ENCODE measurements around the gene KCMF1. TPM values are rescaled to one million over a fixed set of nuclear protein-coding genes. Genes with fewer than 3 reads are reported as not detected.

KCMF1 gene
- total RNA-seq, 2 experiments from 2014 or later: 78.1 to 98.5 TPM

DNA sequence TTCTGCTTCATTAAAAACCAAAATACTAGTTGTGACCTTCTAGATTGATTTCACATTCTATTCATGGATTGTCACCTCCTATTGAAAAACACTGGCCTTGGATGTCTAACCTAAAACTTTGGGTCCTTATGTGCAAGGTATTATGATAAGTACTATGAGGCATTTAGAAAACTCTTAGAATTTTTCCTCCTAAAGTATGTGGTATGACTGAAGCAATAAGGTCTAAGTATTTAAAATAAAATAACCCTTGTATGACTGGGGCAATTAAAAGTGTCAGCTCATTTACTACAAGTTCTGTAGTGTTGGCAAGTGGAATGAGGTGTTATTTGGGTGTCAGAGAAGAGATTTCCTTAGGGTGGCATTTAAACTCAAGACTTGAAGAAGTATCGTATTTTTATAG lies 15.1 kb downstream of the KCMF1 start:
- CTCF ChIA-PET: interaction anchor here (0.6 to 1.6 kb wide), 2 partner anchors 27 to 60 kb away, joined by 3 to 5 read pairs; no protein-coding TSS in a partner anchor

DNA sequence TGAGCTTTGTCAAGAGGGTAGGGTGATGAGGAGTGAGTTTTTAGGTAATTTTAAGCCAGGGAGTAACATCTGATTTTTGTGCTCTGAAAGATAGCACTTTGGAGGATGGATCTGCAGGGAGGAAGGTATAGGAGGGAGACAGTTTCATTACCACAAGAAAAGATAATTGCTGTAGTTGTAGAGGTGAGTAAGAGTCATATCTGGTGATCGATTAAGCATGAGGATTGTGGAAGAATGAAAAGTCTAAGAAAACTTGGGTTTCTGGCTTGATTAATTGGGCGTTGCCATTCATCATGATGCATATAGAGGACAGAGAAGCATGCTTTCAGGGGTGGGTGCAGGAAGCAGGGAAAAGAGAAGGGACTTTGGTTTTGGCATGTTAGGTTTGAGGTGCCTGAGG lies 18.5 kb downstream of the KCMF1 start:
- H3K4me1 Mint-ChIP-seq: peaks cover 40% of the 10 kb centered on the region
- no peak overlapping the region for H3K4me3 Mint-ChIP-seq
- ChIA-PET POLR2A (no interaction called here), CTCF (interaction anchor here (0.6 to 1.6 kb wide), 3 partner anchors 9 to 63 kb away, joined by 3 to 5 read pairs (median 3); no protein-coding TSS in a partner anchor)
- H3K36me3 Mint-ChIP-seq (ENCODE audit: low read depth): peaks cover 24% of the 10 kb centered on the region
- H3K27me3 Mint-ChIP-seq: no peaks in the 10 kb centered on the region
- no peak overlapping the region for H3K27ac Mint-ChIP-seq
- DNase-seq: no peak
- H3K9me3 Mint-ChIP-seq (ENCODE audit: low read depth): no peaks in the 10 kb centered on the region
- peak; percentile 57 for ATAC-seq
- intact Hi-C loops (cut with DNase I, micrococcal nuclease): no loop called here

More for the DNA sequence above, 15.1 kb downstream of the KCMF1 start:
- H3K27me3 Mint-ChIP-seq: no peaks in the 10 kb centered on the region
- H3K27ac Mint-ChIP-seq: peak overlapping the region; percentile 28
- DNase-seq (no peak), ATAC-seq (peak; percentile 17)
- POLR2A ChIA-PET: interaction anchor here (0.6 kb wide), 1 partner anchor 13 kb away, joined by 3 read pairs; no protein-coding TSS in a partner anchor
- intact Hi-C loops (cut with DNase I, micrococcal nuclease): no loop called here
- peaks cover 17% of the 10 kb centered on the region for H3K36me3 Mint-ChIP-seq (ENCODE audit: low read depth)
- peaks cover 45% of the 10 kb centered on the region for H3K4me1 Mint-ChIP-seq
- no peaks in the 10 kb centered on the region for H3K9me3 Mint-ChIP-seq (ENCODE audit: low read depth)
- H3K4me3 Mint-ChIP-seq: no peak overlapping the region

DNA sequence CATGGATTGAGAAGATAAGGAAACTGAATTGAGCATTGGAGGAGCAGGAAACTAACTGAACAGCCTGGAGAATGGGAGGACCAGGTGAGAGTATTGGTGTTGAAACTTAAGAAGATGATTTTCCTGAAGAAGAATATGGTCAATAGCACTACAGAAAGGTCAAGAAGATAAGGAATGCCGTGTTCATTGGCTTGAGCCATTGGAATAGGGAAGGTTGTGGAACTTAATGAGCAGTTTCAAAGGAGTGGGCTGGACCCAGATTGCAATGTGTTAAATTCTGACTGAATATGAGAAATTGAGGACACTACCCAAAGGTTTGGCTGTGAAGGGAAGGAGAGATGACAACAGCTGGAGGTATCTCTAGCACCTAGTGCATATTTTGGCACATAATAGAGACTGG lies 19.0 kb downstream of the KCMF1 start:
- no peak for DNase-seq
- H3K27ac Mint-ChIP-seq: no peak overlapping the region
- ChIA-PET POLR2A (no interaction called here), CTCF (interaction anchor here (1.4 to 1.6 kb wide), 3 partner anchors 13 to 63 kb away, joined by 4 to 5 read pairs (median 4); no protein-coding TSS in a partner anchor)
- intact Hi-C loops (cut with DNase I, micrococcal nuclease): loop anchor here in 1 of 2 experiments (2.0 kb wide), 1 partner anchor 17 kb away; no protein-coding TSS in a partner anchor
- H3K4me1 Mint-ChIP-seq: peaks cover 38% of the 10 kb centered on the region
- ATAC-seq: no peak
- H3K9me3 Mint-ChIP-seq (ENCODE audit: low read depth): no peaks in the 10 kb centered on the region
- H3K27me3 Mint-ChIP-seq: no peaks in the 10 kb centered on the region
- H3K4me3 Mint-ChIP-seq: no peak overlapping the region
- H3K36me3 Mint-ChIP-seq (ENCODE audit: low read depth): peaks cover 23% of the 10 kb centered on the region

- H3K27me3 Mint-ChIP-seq: no peaks in the 10 kb centered on the region
- peaks cover 41% of the 10 kb centered on the region for H3K4me1 Mint-ChIP-seq
- intact Hi-C loops (cut with DNase I, micrococcal nuclease): loop anchor here in 1 of 2 experiments (2.0 kb wide), 1 partner anchor 19 kb away; no protein-coding TSS in a partner anchor
- H3K4me3 Mint-ChIP-seq: no peak overlapping the region
- ATAC-seq (peak; percentile 47), DNase-seq (no peak)
- peaks cover 24% of the 10 kb centered on the region for H3K36me3 Mint-ChIP-seq (ENCODE audit: low read depth)
- no peak overlapping the region for H3K27ac Mint-ChIP-seq
- ChIA-PET POLR2A (no interaction called here), CTCF (interaction anchor here (0.8 to 2.2 kb wide), 3 partner anchors 16 to 25 kb away, joined by 3 to 9 read pairs (median 4); no protein-coding TSS in a partner anchor)
- no peaks in the 10 kb centered on the region for H3K9me3 Mint-ChIP-seq (ENCODE audit: low read depth)
These were observed 20.6 kb downstream of the KCMF1 start for GRCh38 chr2:84991404-84992160.

- peak; percentile 49 for ATAC-seq
- peaks cover 56% of the 10 kb centered on the region for H3K4me1 Mint-ChIP-seq
- CTCF ChIA-PET: interaction anchor here (0.8 to 1.6 kb wide), 6 partner anchors 12 to 70 kb away, joined by 3 to 6 read pairs (median 5); no protein-coding TSS in a partner anchor
These were observed 24.9 kb downstream of the KCMF1 start for GRCh38 chr2:84995826-84996225.

GRCh38 chr2:84996909-84997308 lies 25.9 kb downstream of the KCMF1 start:
- Mint-ChIP-seq H3K36me3 (ENCODE audit: low read depth) (peaks cover 38% of the 10 kb centered on the region), H3K27ac (peak overlapping the region; percentile 84), H3K9me3 (ENCODE audit: low read depth) (no peaks in the 10 kb centered on the region), H3K4me3 (no peak overlapping the region), H3K4me1 (peaks cover 66% of the 10 kb centered on the region), H3K27me3 (no peaks in the 10 kb centered on the region)
- ChIA-PET POLR2A (interaction anchor here (0.6 to 1.5 kb wide), 2 partner anchors 18 to 22 kb away, joined by 4 read pairs; no protein-coding TSS in a partner anchor), CTCF (interaction anchor here (1.4 to 1.6 kb wide), 2 partner anchors 19 to 57 kb away, joined by 6 read pairs; no protein-coding TSS in a partner anchor)
- peak; percentile 31 for ATAC-seq
- intact Hi-C loops (cut with DNase I, micrococcal nuclease): loop anchor here in 1 of 2 experiments (2.0 kb wide), 1 partner anchor 26 kb away; the partner anchor contains the start of gene KCMF1
- DNase-seq: no peak

More at GRCh38 chr2:84995826-84996225, 24.9 kb downstream of the KCMF1 start:
- Mint-ChIP-seq H3K4me3 (peak overlapping the region; percentile 15), H3K9me3 (ENCODE audit: low read depth) (no peaks in the 10 kb centered on the region), H3K27me3 (no peaks in the 10 kb centered on the region), H3K27ac (peak overlapping the region; percentile 85), H3K36me3 (ENCODE audit: low read depth) (peaks cover 36% of the 10 kb centered on the region)
- POLR2A ChIA-PET: interaction anchor here (0.6 to 1.5 kb wide), 3 partner anchors 19 to 52 kb away, joined by 3 to 6 read pairs (median 4); no protein-coding TSS in a partner anchor
- intact Hi-C loops (cut with DNase I, micrococcal nuclease): loop anchor here in 1 of 2 experiments (2.0 kb wide), 1 partner anchor 25 kb away; the partner anchor contains the start of gene KCMF1
- DNase-seq: no peak

DNA sequence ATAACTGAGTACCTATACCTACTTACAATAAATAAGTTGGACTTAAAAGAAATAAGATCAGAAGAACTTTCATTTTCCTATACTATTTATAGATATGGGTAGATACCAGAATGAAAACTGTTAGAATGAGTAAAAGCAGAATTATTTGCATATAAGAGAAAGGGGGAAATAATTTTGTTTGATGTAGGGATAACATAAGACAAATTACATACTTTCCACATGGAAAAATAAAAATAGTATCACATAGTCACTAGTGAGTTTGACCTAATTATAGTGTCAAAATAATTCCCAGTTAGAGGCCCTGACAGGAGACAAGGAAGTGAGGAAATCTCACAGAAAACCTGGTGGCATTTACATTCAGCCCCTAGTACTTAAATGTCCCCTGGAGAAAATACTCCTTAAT lies 28.6 kb downstream of the KCMF1 start:
- ATAC-seq: peak; percentile 31

GRCh38 chr2:85001595-85001994 lies 30.6 kb downstream of the KCMF1 start:
- Mint-ChIP-seq H3K36me3 (ENCODE audit: low read depth) (peaks cover 42% of the 10 kb centered on the region), H3K4me3 (no peak overlapping the region), H3K9me3 (ENCODE audit: low read depth) (peaks cover 2% of the 10 kb centered on the region), H3K4me1 (peaks cover 68% of the 10 kb centered on the region), H3K27me3 (no peaks in the 10 kb centered on the region), H3K27ac (peak overlapping the region; percentile 76)
- ATAC-seq: no peak
- ChIA-PET POLR2A (interaction anchor here (0.7 to 1.4 kb wide), 2 partner anchors 31 to 62 kb away, joined by 3 to 5 read pairs; no protein-coding TSS in a partner anchor), CTCF (interaction anchor here (0.9 to 3.5 kb wide), 6 partner anchors 9 to 76 kb away, joined by 3 to 20 read pairs (median 4); no protein-coding TSS in a partner anchor)
- intact Hi-C loops (cut with DNase I, micrococcal nuclease): loop anchor here in 1 of 2 experiments (2.0 kb wide), 1 partner anchor 63 kb away; no protein-coding TSS in a partner anchor
- DNase-seq: no peak

More for the DNA sequence above, 28.6 kb downstream of the KCMF1 start:
- POLR2A ChIA-PET: interaction anchor here (0.6 kb wide), 1 partner anchor 54 kb away, joined by 3 read pairs; no protein-coding TSS in a partner anchor
- Mint-ChIP-seq H3K27ac (peak overlapping the region; percentile 96), H3K4me1 (peaks cover 80% of the 10 kb centered on the region), H3K9me3 (ENCODE audit: low read depth) (peaks cover 2% of the 10 kb centered on the region), H3K27me3 (no peaks in the 10 kb centered on the region), H3K4me3 (peak overlapping the region; percentile 45), H3K36me3 (ENCODE audit: low read depth) (peaks cover 40% of the 10 kb centered on the region)
- no peak for DNase-seq
- CTCF ChIA-PET: interaction anchor here (1.1 to 1.2 kb wide), 2 partner anchors 16 to 53 kb away, joined by 4 to 5 read pairs; no protein-coding TSS in a partner anchor
- intact Hi-C loops (cut with DNase I, micrococcal nuclease): loop anchor here in 1 of 2 experiments (2.0 kb wide), 1 partner anchor 31 kb away; no protein-coding TSS in a partner anchor

- Mint-ChIP-seq H3K4me1 (peaks cover 68% of the 10 kb centered on the region), H3K4me3 (no peak overlapping the region), H3K36me3 (ENCODE audit: low read depth) (peaks cover 43% of the 10 kb centered on the region), H3K9me3 (ENCODE audit: low read depth) (peaks cover 4% of the 10 kb centered on the region), H3K27me3 (no peaks in the 10 kb centered on the region), H3K27ac (peak overlapping the region; percentile 76)
- intact Hi-C loops (cut with DNase I, micrococcal nuclease): loop anchor here in 1 of 2 experiments (1.0 kb wide), 1 partner anchor 9 kb away; no protein-coding TSS in a partner anchor
- ATAC-seq: no peak
- ChIA-PET CTCF (interaction anchor here (0.6 to 3.5 kb wide), 10 partner anchors 12 to 184 kb away, joined by 3 to 20 read pairs (median 4); no protein-coding TSS in a partner anchor), POLR2A (interaction anchor here (0.6 to 1.4 kb wide), 5 partner anchors 15 to 406 kb away, joined by 3 to 7 read pairs (median 5); no protein-coding TSS in a partner anchor)
- no peak for DNase-seq
These were observed 31.6 kb downstream of the KCMF1 start for GRCh38 chr2:85002534-85002933.

DNA sequence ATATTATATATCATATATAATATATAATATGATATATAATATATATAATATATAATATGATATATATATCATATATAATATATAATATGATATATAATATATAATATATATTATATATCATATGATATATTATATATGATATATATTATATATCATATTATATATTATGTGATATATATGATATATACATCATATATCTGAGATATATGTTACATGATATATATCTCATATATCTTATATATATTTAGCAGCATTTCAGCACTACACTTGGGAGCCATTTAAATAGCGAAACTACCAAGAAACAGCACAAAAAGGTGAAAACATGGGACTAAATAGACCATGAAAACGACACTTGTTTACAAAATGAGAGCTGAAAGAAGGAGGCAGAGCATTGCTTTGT lies 37.3 kb downstream of the KCMF1 start:
- no peak for DNase-seq
- Mint-ChIP-seq H3K4me1 (peaks cover 77% of the 10 kb centered on the region), H3K27me3 (no peaks in the 10 kb centered on the region), H3K4me3 (no peak overlapping the region), H3K36me3 (ENCODE audit: low read depth) (peaks cover 56% of the 10 kb centered on the region), H3K9me3 (ENCODE audit: low read depth) (peaks cover 10% of the 10 kb centered on the region), H3K27ac (peak overlapping the region; percentile 89)
- CTCF ChIA-PET: no interaction called here
- intact Hi-C loops (cut with DNase I, micrococcal nuclease): no loop called here
- POLR2A ChIA-PET: no interaction called here
- no peak for ATAC-seq

Measured in activated CD4-positive, alpha-beta T cell treated with anti-CD3 and anti-CD28 coated beads for 36 hours (primary cell).